ENCODE data around the gene PLEKHN1. TPM values are rescaled to one million over a fixed set of nuclear protein-coding genes. Genes with fewer than 3 reads are reported as not detected.
"Not testable (repeated sequence)": the region's sequence is repeated elsewhere in the genome, so short reads cannot be mapped to it uniquely, and the experiment has no call there.

Gene PLEKHN1
- total RNA-seq, 1 experiment from 2014 or later = 0.04 TPM

DNA sequence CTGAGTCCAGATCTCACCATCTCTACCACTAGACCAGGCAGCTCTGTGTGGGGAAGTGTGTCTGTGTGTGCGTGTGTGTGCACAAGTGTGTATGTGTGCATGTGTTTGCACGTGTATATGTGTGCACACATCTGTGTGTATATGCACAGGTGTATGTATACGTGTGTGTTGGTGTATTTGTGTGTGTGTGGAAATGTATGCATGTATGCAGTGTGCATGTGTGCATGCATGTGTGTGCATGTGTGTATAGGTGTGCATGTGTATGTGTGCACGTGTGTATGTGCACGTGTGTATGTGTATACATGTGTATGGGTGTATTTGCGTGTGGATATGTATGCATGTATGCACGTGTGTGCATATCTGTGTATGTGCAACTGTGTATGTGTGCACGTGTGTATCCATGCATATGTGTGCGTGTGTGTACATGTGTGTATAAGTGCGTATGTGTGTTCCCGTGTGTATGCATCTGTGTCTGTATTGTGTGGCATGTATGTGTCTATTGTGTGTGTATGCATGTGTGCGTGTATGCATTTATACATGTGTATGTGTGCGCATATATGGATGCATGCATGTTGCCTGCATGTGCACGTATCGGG is 3.1 kb downstream of the PLEKHN1 start:
- H3K9me3 ChIP-seq (replicated peaks) = no peaks in the 10 kb centered on the region
- H3K27ac ChIP-seq = no peak overlapping the region
- H3K36me3 ChIP-seq = no peaks in the 10 kb centered on the region
- no peak for DNase-seq
- H3K27me3 ChIP-seq = no peaks in the 10 kb centered on the region
- H3K4me3 ChIP-seq = no peak overlapping the region
- H3K4me1 ChIP-seq = no peaks in the 10 kb centered on the region

DNA sequence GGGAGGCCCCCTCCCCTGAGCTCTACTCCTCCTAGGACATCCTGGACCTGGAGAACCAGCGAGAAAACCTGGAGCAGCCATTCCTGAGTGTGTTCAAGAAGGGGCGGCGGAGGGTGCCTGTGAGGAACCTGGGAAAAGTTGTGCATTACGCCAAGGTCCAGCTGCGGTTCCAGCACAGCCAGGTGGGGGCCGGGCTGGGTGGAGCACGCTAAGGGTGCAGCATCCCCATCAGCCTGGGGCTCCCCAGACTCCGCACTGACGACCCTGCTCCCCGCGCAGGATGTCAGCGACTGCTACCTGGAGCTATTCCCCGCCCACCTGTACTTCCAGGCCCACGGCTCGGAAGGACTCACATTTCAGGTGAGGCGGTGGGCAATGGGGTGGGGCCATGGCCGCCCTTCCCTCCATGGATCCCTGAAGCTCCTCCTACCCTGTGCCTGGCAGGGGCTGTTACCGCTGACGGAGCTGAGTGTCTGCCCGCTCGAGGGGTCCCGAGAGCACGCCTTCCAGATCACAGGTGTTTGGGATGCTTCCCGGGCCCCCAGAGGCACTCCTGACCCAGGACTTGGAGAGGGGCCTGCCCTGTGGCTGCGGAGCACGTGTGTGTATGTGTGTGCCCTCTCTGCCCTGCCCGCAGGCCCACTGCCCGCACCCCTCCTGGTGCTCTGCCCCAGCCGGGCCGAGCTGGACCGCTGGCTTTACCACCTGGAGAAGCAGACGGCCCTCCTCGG is 4.1 kb downstream of the PLEKHN1 start:
- Histone ChIP-seq H3K4me1 (no peaks in the 10 kb centered on the region), H3K9me3 (replicated peaks) (no peaks in the 10 kb centered on the region), H3K27me3 (peaks cover 3% of the 10 kb centered on the region; the same call in 1 of the 2 replicates), H3K4me3 (no peak overlapping the region), H3K27ac (no peak overlapping the region), H3K36me3 (no peaks in the 10 kb centered on the region)
- DNase-seq = no peak

DNA sequence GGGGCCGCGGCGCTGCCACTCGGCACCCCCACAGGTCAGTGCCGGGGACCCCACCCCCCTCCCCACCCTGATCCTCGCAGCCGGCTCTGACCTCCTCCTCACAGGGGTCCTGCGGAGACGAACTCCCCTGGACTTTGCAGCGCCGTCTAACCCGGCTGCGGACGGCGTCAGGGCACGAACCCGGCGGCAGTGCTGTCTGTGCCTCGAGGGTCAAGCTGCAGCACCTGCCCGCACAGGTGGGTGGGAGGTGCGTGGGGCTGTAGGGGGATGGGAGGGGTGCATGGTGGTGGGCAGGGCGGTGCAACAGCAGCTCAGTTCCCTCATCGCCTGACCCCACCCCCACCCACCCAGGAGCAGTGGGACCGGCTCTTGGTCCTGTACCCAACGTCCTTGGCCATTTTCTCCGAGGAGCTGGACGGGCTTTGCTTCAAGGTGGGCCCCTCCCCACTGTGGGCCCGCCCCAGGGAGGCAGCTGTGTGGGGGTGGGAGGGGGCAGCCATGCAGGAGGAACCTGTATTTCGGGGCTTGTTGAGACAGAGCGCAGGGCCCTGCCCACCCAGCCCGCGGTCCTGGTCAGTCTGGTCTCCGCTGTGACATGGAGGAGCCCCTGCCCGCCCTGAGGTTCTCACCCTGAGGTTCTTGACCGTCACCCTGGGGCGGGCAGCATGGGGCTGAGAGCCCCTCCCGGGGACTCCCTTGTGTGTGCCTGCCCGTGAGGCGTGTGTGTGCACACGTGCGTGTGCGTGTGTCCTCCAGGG is 4.9 kb downstream of the PLEKHN1 start:
- Histone ChIP-seq H3K4me3 (no peak overlapping the region), H3K4me1 (no peaks in the 10 kb centered on the region; the same call in 1 of the 2 replicates), H3K9me3 (replicated peaks) (no peaks in the 10 kb centered on the region), H3K27me3 (peaks cover 3% of the 10 kb centered on the region; the same call in 1 of the 2 replicates), H3K36me3 (no peaks in the 10 kb centered on the region), H3K27ac (no peak overlapping the region)
- no peak for DNase-seq

DNA sequence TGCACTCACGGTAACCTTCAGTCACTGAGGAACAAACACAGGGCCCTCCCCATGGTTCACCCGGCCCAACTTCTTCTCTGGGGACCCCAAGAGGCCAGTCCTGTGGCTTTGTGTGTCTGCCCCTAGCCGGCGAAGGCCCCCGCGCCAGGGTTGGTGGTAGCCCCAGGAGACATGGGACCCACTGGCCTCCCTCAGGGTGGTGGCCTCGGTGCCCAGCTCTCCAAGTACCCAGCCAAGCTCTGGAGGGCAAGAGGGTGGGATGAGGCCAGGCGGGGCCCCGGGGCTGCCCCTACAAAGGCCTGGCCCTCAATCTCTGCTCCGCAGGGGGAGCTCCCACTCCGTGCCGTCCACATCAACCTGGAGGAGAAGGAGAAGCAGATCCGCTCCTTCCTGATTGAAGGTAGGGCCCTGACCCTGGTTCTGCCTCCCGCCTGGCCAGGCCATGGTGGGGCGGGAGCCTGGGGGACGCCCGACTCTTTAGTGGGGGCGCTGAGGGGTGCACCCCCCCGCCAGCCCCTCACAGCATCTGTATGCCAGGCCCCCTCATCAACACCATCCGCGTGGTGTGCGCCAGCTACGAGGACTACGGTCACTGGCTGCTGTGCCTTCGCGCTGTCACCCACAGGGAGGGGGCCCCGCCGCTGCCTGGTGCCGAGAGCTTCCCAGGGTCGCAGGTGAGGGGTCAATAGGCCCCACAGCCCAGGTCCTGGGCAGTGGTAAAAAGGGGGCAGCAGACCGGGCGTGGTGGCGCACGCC is 5.6 kb downstream of the PLEKHN1 start:
- H3K27me3 ChIP-seq = peaks cover 3% of the 10 kb centered on the region; the same call in 1 of the 2 replicates
- no peak overlapping the region for H3K27ac ChIP-seq
- H3K9me3 ChIP-seq (replicated peaks) = no peaks in the 10 kb centered on the region
- H3K4me3 ChIP-seq = no peak overlapping the region
- H3K4me1 ChIP-seq = peaks cover 2% of the 10 kb centered on the region; the same call in 1 of the 2 replicates
- H3K36me3 ChIP-seq = no peaks in the 10 kb centered on the region
- DNase-seq = no peak

DNA sequence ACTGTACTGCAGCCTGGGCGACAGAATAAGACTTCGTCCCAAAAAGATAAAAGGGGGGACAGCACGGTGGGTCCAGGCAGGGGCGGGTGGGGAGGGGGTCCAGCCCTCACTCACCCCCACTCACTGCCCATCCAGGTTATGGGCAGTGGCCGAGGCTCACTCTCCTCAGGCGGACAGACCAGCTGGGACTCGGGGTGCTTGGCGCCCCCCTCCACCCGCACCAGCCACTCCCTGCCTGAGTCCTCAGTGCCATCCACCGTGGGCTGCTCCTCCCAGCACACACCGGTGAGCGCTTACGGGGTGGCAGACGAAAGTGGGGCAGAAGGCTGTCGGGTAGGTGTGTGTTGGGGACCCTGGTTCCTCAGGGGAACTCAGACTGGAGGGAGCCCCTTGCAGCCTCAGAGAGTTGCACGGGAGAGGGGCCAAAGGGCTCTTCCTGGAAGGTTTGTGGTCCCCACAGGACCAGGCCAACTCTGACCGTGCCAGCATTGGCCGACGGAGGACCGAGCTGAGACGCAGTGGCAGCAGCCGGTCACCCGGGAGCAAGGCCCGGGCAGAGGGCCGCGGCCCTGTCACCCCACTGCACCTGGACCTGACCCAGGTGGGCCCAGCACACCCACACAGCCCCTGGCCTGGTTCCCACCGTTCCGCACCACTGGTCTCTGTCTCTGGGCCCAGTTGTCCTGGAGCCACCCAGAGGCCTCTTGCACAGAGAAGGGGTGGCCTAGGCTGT is 6.6 kb downstream of the PLEKHN1 start:
- Histone ChIP-seq H3K4me3 (no peak overlapping the region), H3K36me3 (no peaks in the 10 kb centered on the region), H3K9me3 (replicated peaks) (no peaks in the 10 kb centered on the region), H3K4me1 (peaks cover 2% of the 10 kb centered on the region; the same call in 1 of the 2 replicates), H3K27ac (no peak overlapping the region), H3K27me3 (peaks cover 3% of the 10 kb centered on the region; the same call in 1 of the 2 replicates)
- DNase-seq = no peak

DNA sequence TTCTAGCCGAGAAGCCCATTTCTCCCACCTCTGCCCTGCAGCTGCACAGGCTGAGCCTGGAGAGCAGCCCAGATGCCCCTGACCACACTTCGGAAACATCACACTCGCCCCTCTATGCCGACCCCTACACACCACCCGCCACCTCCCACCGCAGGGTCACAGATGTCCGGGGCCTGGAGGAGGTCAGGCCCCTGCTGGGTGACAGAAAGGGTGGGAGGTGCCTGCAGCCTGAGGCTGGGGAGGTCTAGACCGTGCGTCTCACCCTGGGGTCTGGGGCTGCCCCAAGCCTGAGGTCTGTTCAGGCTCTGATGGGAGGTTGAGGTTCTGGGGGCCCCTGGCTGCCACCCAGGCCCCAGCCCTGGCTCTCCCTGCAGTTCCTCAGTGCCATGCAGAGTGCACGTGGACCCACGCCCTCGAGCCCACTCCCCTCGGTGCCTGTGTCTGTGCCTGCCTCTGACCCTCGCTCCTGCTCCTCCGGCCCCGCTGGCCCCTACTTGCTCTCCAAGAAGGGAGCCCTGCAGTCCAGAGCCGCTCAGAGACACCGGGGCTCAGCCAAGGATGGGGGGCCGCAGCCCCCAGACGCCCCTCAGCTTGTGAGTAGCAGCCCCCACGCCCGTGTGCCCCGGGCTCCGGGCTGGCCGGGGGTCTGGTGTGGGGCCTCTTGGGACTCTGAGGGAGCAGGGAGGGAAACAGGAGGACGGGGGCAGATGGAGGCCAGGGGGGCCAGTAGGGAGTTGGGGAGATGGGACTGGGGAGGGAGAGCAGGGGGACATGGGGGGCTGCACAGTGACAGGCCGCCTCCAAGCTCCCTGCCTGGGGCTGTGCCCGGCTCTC is 7.4 kb downstream of the PLEKHN1 start:
- DNase-seq = no peak
- Histone ChIP-seq H3K36me3 (no peaks in the 10 kb centered on the region), H3K27ac (no peak overlapping the region), H3K27me3 (peaks cover 3% of the 10 kb centered on the region; the same call in 1 of the 2 replicates), H3K4me1 (peaks cover 2% of the 10 kb centered on the region; the same call in 1 of the 2 replicates), H3K9me3 (replicated peaks) (0 out of 2 replicates have a peak, but pooled peaks cover 3% of the 10 kb centered on the region), H3K4me3 (no peak overlapping the region)

DNA sequence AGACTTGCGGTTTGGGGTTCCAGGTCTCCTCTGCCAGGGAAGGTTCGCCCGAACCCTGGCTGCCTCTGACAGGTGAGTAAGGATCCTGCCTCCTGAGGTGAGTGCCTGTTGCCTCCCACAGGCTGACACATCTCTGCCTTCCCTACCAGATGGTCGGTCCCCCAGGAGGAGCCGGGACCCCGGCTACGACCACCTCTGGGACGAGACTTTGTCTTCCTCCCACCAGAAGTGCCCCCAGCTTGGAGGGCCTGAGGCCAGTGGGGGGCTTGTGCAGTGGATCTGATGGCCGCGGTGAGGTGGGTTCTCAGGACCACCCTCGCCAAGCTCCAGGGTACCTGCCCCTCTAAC is 8.0 kb downstream of the PLEKHN1 start:
- no peak overlapping the region for H3K4me3 ChIP-seq
- H3K27ac ChIP-seq = no peak overlapping the region
- H3K9me3 ChIP-seq (replicated peaks) = 0 out of 2 replicates have a peak, but pooled peaks cover 3% of the 10 kb centered on the region
- no peaks in the 10 kb centered on the region for H3K36me3 ChIP-seq
- no peak for DNase-seq
- H3K27me3 ChIP-seq = peaks cover 3% of the 10 kb centered on the region; the same call in 1 of the 2 replicates
- peaks cover 2% of the 10 kb centered on the region; the same call in 1 of the 2 replicates for H3K4me1 ChIP-seq

DNA sequence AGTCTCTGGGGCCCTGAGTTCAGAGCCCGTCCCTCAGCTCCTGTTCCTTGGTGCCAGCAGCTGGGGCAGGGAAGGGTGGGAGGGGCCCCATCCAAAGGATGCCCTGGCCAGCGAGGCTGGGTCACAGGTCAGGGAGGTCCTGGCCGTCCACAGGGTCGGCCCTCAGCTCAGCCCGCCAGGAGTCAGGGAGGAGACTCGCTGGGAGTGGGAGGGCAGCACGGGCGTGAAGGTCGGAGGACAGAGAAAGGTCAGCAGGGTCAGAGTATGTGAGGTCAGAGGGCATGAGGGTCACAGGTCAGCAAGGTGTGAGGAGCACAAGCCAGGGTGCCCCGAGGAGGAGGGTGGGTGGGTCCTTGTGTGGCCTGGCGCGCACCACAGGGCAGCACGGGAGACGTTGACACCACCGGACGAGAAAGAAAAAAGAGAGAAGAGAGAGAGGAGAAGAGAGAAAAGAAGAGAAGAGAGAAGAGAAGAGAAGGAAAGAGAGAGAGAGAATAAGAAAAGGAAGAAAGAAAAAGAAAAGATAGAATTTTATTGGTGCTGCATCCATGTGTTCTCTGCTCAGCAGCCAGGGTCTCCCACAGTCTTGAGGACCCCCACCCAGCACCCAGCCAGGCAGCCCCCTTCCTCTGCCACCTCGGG is 8.5 kb downstream of the PLEKHN1 start:
- 0 out of 2 replicates have a peak, but pooled peaks cover 3% of the 10 kb centered on the region for H3K9me3 ChIP-seq (replicated peaks)
- H3K36me3 ChIP-seq = no peaks in the 10 kb centered on the region
- H3K27ac ChIP-seq = no peak overlapping the region
- peaks cover 3% of the 10 kb centered on the region; the same call in 1 of the 2 replicates for H3K27me3 ChIP-seq
- H3K4me1 ChIP-seq = peaks cover 2% of the 10 kb centered on the region; the same call in 1 of the 2 replicates
- H3K4me3 ChIP-seq = no peak overlapping the region
- no peak for DNase-seq

DNA sequence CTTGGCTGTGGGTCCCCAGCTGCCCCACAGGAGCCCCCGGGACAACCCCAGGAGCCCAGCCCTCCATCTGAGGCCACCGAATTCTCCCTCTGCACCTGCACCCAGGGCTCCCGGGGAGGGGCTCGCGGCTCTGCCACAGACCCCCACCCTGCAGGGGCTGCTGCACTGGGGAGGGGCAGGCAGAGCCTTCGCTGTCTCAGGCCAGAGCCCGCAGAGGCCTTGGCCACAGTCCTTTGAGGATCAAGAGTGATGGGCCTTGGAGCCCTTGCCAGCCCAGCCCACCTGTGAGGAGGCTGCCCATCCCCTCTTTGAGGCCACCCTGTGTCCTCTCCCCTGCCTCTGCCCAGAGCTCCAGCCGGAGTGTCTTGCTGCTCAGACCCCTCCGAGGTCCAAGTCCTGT is 9.1 kb downstream of the PLEKHN1 start:
- Histone ChIP-seq H3K9me3 (replicated peaks) (0 out of 2 replicates have a peak, but pooled peaks cover 3% of the 10 kb centered on the region), H3K4me3 (no peak overlapping the region), H3K4me1 (peaks cover 2% of the 10 kb centered on the region; the same call in 1 of the 2 replicates), H3K27me3 (peaks cover 3% of the 10 kb centered on the region; the same call in 1 of the 2 replicates), H3K36me3 (no peaks in the 10 kb centered on the region), H3K27ac (no peak overlapping the region)
- DNase-seq = no peak

DNA sequence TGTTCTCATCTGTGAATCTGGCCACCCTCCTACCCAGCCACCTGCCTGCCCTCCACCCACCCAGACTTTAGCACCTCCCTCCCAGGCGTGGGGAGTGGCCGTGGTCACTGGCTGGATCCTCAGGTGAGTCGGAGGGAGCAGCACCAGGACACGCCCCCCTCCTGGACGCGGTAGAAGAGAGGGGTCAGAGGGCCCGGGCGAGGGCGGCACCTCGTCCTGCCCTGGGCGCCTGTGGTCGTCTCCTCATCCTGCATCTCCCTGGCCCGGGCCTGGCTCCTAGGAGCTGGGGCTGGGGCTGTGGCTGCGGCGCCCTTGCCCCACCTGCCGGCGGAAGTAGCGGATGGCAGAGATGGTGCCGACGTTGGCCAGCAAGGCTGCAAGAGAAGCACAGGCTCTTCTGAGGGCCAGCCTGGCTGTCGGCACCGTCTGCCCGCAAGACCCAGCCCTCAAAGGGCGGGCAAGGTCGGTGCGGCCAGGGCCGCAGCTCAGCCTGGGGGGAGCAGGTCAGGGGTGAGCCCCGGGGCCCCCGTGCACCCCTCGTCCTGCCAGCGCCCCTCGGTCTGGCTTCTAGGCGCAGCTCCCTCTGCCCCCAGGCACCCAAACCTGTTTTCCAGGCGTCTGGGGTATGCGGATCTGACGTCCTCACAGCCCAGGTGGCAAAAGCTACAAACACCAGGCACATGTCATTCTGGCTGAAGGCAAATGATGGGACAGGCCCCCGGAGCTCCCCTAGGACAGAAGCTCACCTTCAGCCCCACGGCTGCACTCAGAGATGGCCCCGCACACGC is 9.8 kb downstream of the PLEKHN1 start:
- Histone ChIP-seq H3K27ac (no peak overlapping the region), H3K4me3 (peak overlapping the region; percentile 30)
- DNase-seq = peak; percentile 71 to 75

DNA sequence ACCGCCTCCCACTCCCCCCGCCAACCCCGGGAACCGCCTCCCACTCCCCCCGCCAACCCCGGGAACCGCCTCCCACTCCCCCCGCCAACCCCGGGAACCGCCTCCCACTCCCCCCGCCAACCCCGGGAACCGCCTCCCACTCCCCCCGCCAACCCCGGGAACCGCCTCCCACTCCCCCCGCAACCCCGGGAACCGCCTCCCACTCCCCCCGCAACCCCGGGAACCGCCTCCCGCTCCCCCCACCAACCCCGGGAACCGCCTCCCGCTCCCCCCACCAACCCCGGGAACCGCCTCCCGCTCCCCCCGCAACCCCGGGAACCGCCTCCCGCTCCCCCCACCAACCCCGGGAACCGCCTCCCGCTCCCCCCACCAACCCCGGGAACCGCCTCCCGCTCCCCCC is 10.5 kb downstream of the PLEKHN1 start:
- not testable (repeated sequence) for H3K4me1 ChIP-seq; H3K4me3 ChIP-seq; H3K27me3 ChIP-seq; H3K27ac ChIP-seq; H3K36me3 ChIP-seq; H3K9me3 ChIP-seq (replicated peaks); DNase-seq

More for the DNA sequence above, 9.8 kb downstream of the PLEKHN1 start:
- Histone ChIP-seq H3K9me3 (replicated peaks) (0 out of 2 replicates have a peak, but pooled peaks cover 3% of the 10 kb centered on the region), H3K4me1 (peaks cover 2% of the 10 kb centered on the region; the same call in 1 of the 2 replicates), H3K27me3 (peaks cover 3% of the 10 kb centered on the region; the same call in 1 of the 2 replicates), H3K36me3 (no peaks in the 10 kb centered on the region)

All from SJCRH30 (cell line).